Activated T-helper 9 cell treated with anti-CD3 and anti-CD28 coated beads, Interleukin-2, amount 50 U/mL, for 16 hours (primary cell): Measurements from ENCODE around the gene ZNF212.
"Not testable (repeated sequence)": the region's sequence is repeated elsewhere in the genome, so short reads cannot be mapped to it uniquely, and the experiment has no call there.

Source experiments
- DNase-seq: peaks from one replicate; pipeline ENCODE4 v3.0.0-alpha.2; 2020; ENCODE audit warnings: low read depth

Gene ZNF212

DNA sequence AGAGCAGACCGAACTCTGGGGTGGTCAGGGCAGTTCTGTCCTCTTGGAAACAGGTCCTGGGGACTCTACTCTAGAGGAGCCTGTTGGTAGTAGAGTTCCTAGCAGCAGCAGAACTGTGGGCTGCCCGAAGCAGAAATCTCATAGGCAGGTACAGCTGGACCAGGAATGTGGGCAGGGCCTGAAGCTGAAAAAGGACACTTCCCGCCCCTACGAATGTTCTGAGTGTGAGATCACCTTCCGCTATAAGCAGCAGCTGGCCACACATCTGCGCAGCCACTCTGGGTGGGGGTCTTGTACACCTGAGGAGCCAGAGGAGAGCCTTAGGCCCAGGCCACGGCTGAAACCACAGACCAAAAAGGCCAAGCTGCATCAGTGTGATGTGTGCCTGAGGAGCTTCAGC is 14.2 kb downstream of the ZNF212 start:
- no peak for DNase-seq

DNA sequence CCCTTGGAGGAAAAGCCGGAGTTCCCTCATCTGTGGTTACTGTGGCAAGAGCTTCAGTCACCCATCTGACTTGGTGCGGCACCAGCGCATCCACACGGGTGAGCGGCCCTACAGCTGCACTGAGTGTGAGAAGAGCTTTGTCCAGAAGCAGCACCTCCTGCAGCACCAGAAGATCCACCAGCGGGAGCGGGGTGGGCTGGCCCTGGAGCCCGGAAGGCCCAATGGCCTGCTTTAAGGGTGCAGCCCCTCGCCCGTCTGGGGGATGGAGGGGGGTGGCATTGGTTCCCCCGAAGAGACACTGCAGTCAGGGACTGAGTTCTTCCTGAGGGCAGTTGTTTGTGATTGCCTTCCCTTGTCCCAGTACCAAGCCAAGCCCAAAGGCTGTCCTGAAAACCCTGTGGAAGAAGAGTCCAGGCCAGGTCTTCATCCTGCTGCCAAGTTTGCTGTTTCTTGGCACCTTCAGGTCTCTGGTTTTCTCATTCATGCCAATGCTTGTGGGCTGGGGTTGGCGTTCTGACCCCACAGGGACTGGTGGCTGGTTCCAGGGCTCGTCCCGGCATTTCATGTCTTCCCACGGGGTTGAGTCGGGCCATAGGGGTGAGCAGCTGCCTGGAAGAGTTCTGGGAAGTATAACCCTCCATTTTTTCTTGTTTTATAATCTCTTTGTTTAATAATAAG is 14.9 kb downstream of the ZNF212 start:
- DNase-seq = no peak

DNA sequence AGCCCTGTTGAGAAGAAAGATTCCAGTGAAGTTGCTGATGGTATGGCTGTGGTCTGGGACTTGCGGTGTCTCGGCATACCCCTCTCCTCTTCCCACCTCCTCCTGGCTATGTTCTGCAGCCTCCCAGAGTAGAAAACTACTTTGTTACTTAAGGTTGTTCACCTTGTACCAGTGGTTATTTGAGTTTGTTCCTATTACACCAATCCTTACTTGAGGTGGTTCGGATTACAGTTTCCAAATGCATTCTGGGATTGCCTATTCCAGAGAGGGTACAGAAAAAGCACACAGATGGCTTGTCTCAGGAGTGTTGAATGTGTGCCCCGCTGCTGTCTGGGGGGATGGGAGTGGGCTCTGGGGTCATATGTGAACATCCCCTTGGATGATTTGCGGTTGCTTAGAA is 15.7 kb downstream of the ZNF212 start:
- DNase-seq = no peak

DNA sequence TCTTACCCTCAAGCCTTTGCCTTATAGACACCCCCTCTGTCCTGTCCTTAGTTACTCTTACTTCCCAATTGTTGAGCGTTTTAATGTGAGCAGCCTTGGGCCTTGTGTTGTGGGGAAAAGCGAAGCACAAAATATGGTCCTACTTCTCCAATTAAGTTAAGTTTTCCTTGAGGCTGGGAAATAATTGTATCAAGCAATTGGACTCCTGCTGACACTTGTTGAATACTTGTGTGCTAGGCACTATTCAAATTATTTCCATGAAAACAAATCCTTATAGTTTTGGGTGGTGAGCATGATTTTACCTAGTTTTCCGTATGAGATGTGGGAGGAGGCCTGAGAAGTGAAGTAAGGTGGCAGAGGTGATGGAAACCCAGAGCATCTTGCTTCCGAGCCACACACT is 17.1 kb downstream of the ZNF212 start:
- DNase-seq = no peak

DNA sequence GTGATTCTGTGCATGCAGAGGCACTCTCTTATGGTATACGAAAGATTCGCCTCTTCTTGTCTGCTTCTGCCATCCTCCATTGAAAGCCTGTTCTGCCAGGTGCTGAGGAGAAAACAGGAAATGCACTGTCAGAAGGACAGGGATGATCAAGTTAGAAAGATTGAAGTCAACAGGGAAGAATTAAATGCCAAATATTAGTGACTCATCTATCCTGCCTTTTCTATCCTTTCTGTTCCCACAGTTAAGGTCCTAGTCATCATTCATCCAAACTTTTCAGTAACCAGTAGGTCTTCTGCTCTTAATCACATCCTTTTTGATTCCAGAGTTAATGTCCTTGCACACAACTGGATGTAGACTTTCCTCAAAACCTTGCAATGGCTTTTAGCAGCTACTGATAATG is 17.7 kb downstream of the ZNF212 start:
- DNase-seq = no peak

DNA sequence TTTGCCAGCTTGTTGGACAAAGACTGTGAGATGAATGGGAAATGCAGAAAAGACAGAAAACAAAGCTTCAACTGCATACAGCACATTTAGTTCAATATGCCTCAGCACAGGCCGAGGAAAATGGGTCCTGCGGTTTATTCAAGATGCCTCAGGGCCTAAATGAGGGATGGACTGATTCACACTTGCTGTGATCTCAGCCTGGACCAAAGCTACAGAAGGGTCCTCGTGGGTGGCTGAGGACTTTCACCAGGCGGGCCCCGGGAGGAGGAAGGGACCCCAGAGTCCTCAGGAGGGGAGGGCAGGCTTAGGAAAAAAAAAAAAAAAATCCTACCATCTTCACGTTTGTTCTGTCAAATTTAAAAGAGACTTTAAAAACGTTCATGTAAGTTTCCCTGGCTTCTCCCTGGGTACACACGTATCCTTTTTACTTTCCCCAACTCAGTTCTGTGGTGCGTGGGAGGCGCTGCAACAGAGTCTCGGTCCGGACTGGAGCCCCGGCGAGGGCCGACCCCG is 21.9 kb downstream of the ZNF212 start:
- no peak for DNase-seq

DNA sequence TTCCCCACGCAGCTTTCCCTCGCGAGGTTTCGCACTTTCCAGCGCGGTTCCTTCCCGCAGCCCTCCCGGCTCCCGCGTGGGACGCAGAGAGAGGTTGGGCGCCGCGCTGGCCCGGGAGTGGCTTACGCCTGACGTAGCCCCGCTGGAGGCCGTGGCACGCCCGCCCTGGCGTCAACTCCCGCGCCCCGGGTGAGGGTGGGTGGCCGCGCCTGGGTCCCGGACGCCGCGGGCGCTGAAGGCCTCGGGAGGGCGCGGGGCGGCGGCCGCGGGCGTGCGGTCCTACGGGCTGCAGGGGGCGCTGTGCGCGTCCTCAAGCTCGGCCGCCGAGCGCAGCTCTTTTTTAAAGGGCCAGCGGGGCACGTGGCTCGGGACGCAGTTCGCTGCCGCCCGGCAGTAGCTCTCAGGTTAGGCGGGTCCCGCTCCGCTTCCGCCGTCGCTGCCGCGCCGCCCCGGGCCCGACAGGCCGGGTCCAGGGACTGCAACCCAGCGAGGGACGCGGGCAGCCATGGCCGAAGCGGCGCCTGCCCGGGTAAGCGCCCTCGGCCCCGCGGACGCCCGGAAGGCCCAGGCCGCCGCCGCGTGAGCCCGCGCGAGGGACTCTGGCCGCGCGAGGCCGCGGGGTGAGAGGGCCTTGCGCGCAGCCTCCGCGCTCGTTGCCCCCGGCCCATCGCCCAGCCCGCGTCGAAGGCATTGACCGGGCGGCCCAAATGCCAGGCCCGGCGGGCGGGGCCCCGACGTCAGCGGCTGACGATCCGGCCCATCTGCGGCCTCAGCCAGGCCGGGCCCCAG is 22.6 kb downstream of the ZNF212 start, which contains the start of gene ZNF783:
Gene ZNF783, plus strand, starts transcription at position 368 of the 789 bp plus-strand sequence. Its CDS starts 138 bp downstream, at position 506.
- peak; percentile 83 for DNase-seq

DNA sequence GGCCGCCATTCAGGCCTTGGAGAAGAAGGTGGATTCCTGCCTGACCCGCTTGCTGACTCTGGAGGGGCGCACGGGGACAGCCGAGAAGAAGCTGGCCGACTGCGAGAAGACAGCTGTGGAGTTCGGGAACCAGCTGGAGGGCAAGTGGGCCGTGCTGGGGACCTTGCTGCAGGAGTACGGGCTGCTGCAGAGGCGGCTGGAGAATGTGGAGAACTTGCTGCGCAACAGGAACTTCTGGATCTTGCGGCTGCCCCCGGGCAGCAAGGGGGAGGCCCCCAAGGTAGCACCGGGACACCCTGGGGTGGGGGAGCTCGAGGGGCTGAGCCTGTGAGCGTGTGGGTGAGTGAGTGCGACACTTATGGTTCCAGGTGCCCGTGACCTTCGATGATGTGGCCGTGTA is 27.0 kb downstream of the ZNF212 start:
- DNase-seq = no peak

DNA sequence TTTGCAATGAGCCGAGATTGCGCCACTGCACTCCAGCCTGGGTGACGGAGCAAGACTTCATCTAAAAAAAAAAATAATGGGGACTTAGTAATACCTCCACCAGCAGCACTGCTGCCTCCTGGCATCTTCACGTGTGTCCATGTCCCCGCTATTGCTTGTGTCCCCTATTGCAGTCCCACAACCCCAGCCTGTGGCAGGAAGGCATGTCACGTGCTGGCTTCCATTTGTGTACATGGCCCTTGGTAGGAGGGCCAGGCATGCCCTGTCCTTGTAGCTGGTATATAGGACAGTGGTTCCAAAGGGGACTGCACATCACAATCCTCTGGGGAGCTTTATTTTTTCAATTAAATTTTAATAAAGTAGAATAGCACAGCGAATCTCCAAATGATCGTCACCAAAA is 28.3 kb downstream of the ZNF212 start:
- no peak for DNase-seq

DNA sequence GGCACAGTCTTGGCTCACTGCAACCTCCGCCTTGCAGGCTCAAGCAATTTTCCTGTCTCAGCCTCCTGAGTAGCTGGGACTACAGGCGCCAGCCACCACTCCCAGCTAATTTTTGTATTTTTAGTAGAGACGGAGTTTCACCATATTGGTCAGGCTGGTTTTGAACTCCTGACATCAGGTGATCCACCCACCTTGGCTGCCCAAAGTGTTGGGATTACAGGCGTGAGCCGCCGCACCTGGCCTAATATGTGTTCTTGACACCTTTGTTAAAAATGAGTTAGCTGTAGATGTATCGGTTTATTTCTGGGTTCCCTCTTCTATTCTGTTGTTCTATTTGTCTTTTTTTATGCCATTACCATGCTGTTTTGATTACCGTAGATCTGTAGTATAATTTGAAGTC is 35.0 kb downstream of the ZNF212 start:
- not testable (repeated sequence) for DNase-seq

DNA sequence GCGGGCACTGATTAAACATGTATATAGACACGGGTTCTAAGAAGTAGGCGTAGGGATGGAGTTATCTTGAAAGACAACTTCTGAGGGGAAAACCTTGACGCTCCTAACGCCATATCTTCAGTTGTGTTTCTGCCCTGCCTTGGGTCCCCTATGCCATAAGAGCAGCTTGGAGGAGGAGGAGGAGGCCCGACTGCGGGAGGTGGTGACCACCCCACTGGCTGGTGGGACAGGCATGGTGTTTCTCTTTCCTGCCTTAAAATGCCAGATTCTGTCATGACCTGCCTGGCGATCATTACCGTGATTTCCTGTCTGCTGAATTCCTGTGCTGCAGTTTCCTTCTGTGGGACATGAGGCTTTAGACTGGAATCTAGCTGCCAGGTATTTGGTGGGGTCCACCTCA is 38.4 kb downstream of the ZNF212 start:
- DNase-seq = no peak

DNA sequence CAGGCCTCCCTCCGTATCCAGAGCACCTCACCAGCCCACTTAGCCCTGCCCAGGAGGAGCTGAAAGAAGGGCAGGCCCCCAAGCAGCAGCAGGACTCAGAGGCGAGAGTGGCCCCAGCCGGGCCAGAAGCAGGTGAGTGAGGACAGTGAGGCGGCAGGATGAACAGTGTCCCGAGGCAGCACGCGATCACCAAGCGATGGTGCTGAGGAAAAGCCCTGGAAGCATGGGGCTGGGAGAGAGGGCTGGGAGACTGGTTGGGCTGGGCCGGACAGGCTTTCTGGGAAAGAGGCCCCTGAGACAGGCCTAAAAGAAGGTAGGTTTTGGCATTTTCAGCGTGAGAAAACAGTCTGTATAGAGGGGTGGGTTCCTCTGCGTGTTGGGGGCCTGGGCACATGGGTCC is 38.9 kb downstream of the ZNF212 start:
- no peak for DNase-seq

DNA sequence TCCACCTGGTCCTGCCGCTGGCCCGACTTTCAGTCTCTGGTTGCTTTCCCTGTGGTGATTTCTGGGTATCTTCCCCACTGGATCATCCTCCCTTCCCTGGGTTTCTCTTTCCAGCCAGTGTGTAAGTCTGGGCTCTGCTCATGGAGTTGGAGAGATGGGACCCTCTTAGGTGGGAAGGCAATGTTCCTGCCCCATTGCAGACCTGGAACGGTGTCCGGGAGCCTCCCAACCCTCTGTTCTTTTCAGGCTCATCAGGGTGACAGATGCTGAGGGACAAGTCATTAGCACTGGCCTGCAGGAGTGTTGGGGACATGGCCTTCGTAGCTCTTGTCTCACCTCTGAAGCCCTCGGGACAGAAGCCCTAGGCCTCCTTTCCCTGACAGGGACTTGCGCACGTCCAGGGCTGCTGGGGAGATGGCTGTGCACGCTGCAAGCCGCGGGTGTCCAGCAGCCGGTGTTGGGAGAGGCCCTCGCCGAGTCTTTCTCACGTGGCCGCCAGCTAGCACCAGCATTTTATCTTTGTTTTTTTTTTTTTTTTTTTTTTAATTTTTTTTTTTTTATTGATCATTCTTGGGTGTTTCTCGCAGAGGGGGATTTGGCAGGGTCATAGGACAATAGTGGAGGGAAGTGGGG is 39.8 kb downstream of the ZNF212 start:
- no peak for DNase-seq

DNA sequence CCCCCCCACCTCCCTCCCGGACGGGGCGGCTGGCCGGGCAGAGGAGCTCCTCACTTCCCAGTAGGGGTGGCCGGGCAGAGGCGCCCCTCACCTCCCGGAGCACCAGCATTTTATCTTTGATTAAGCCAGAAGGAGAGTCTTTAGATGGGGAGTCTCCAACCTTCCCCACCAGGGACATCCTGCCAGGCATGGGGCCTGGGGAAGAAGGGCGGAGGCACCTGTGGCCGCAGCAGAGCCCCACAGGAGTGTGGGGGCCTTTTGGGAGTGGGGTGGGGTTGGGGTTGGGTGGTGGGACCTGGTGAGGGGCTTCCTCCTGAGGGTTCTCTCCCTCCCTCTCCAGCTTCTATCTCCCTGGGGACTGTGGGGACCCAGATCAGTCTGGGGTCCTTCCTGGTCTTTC is 40.7 kb downstream of the ZNF212 start:
- DNase-seq = no peak

DNA sequence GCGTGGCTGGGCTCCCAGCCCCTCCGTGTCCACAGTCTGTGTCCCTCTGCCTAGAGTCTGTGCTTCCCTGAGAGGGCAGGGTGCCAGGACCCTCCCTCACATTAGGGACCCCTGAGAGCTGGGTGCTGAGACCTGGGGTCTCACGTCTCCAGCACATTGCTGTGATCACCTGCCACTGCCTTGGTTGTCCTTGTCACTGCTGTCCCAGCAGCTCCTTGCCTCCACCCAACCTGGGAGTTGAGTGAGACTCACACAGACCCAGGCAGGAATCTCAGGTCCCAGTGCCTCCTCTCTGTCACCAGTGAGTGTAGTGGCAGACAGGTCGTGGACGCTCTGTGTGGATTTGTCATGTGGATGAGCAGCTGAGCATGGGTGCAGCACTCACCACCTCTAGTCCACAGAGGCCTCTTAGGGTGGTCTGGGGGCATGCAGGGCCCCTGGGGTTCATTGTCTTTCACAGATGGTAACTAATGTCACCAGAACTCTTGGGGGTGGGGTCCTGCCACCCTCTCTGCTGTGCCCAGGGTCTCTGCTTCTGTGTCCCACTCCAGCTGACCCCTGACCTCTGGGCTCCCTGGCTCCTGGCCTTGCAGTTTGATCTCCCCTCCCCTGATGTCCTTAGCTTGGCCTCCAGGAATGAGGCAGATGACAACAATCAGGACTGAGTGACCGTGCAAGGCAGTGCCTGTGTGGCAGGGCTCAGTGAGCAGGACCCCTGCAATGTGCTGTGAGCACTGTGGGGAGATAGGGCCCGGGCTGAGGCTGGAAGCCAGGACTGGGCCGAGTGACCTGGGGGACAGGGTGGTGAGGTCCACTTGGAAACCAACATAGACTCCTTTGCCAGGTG is 41.4 kb downstream of the ZNF212 start:
- no peak for DNase-seq

DNA sequence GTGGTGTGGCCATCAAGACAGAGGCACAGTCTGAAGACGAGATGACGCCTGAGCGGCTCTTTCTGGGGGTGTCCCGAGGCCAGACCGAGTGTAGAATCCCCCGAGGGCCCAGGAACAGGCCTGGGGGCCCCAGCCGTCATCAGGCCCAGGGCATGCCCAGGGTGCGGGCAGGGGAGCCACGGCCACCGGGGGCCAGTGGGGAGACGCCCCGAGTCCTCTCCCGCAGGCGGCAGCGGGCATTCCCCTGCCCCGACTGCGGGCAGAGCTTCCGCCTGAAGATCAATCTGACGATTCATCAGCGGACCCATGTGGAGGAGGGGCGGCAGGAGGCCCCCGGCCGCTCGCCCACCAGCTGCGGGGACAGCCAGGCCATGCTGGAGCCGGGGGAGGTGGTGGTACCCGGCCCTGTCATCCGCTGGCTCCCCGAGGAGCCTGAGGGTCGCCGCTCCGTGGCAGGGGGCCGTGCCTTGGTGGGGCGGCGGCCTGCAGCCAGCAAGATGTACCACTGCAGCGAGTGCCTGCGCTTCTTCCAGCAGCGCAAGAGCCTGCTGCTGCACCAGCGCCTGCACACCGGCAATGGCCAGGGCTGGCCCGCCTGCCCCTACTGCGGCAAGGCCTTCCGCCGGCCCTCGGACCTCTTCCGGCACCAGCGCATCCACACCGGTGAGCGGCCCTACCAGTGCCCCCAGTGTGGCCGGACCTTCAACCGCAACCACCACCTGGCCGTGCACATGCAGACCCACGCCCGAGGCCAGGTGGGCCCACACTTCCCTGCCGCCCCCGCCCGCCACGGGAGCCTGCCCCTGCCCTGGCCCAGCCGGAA is 42.3 kb downstream of the ZNF212 start:
- no peak for DNase-seq

DNA sequence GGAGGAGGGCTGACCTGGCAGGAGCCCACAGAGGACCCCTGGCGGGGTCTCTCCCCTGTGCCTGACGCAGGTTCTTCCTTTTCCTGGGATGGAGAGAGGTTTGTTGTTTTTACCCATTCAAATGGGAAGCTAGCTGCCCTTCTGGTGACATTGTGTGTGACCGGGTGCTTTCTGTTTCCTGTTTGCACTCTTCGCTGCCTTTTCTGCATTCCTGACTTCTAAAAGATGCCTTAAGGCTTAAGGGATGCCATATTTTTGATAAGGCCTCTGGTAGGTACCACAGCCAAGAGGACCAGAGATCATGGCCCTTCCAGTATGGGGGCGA is 42.8 kb downstream of the ZNF212 start:
- DNase-seq = no peak

DNA sequence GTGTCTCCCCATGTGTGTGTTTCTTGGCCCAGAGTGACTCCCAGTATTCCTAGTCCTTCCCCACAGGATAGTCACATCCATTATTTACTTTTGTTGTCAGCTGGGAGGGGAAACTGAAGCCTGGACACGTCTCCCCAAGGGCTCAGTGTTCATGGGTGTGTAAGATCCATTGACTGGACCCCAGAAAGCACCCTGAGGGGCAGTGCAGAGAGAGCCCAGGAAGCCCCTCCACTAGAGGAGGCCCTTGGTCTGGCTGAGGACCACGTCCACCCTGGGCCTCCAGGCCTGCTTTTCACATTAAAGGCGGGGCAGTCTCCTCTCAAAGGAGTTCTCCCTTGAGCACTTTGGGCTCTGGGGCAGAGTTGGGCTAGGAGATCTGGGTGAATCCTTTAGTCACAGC is 43.9 kb downstream of the ZNF212 start:
- no peak for DNase-seq

DNA sequence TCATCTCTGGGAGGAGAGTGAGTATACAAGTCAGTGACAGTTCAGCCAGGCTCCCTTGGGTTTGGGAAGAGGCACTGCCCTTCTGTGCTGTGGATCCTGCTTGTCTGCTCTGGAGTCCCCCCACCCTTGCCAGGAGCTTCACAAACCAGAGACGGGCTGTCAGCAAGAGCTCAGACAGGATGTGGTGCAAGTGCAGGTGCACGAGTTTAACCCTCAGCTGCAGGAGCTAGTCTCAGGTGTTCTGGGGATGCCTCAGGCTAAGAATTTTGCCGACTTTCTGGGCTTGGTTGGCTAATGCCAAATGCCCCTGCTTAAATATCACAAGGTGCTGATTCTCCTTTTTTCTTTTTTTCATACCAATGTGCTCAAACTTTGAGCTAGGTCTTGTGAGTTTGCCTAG is 44.9 kb downstream of the ZNF212 start:
- DNase-seq = no peak

DNA sequence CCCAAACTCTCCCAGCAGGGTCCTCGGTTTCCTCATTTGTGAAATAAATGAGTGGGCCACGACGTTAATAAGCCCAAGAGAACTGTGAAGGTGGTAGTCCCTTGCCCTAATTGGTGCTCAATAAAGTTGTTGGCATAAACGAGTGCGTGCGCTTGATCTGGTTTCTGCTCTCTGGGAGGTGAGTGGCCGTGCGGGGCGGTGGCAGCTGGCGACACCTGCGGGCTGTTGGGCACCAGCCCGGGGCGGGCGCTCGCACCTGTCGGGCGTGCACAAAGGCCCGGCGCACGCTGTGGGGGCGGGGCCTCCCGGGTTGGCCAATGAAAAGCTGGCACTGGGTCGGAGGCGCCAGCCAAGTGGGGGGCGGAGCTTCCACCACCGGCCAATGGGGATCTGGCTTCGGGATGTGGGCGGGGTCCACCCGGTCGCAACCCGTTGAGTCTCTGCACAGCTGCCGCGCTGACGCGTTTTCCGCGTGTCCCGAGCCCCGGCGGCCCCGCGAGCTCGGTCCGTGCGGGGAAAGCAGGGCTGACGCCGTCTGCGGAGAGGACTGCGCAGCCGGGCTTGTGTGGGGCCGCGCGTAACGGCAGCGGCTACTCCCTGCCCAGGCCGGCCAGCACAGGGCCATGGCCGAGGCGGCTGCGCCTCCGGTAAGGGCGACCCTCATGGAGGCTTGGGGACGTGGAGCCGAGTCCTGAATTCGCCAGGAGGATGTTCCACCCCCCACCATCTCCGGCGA is 45.6 kb downstream of the ZNF212 start:
- DNase-seq = peak; percentile 96

DNA sequence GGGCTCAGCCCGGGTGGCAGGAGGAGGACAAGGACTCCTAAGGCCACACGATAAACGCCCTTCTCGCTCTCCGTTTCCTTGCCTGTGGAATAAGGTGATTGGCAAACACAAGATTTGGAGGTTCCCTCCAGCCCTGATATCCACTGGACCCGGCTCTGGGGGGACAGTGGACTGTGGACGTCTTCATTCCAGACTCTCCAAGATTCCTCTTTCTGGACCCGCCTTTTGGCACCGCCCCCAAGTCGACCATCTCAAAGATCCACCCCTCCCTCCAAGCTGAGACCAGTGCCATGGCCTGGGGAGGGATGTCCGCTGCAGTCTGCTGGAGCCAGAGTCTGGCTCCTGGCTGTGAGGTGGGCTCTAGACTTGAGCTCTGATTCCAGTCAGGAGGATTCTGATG is 46.2 kb downstream of the ZNF212 start:
- no peak for DNase-seq
